Lower leg skin (tissue), 3 donors: ENCODE results near the gene TRIM29.

Source experiments
- CTCF ChIP-seq, 3 donors: fragments of 450-650 bp; IDR thresholded peaks; one replicate each; pipeline ENCODE4 v1.5.1; 2016; ENCODE audit warnings: antibody characterized with exemption in 3 of 3, mild to moderate bottlenecking in 3 of 3, moderate library complexity in 2 of 3
- POLR2A ChIP-seq, 2 donors: fragments of 450-650 bp; IDR thresholded peaks; one replicate each; pipeline ENCODE4 v1.6.1; 2016 to 2017; ENCODE audit warnings: antibody characterized with exemption in 2 of 2, mild to moderate bottlenecking in 1 of 2, moderate library complexity in 1 of 2

GRCh38 chr11:120108785-120109168, 29.1 kb downstream of the TRIM29 start:
- no peak for TF ChIP-seq CTCF (IDR thresholded peaks at IDR 0.05)
- TF ChIP-seq POLR2A (IDR thresholded peaks at IDR 0.05), result no peak
